K562 (cell line): Measurements from ENCODE around the gene C9orf153. TPM values are rescaled to one million over a fixed set of nuclear protein-coding genes. Genes with fewer than 3 reads are reported as not detected.

Experiments
- ATF1 ChIP-seq, 2 experiments: fragments of 450-650 bp in 1 of 2; IDR thresholded peaks; 2 replicates each; pipeline ENCODE4 v1.6.1; 2016; ENCODE audit warnings: missing compliant biosample characterization in 1 of 2, missing genetic modification characterization in 1 of 2
- CREB1 ChIP-seq, 2 experiments: sonication (generic) in 1 of 2; formaldehyde crosslinking in 1 of 2; IDR thresholded peaks; 2 replicates each; pipeline versions ENCODE4 v1.6.1 to v1.8.0; 2012 to 2022; ENCODE audit warnings: inconsistent platforms in 1 of 2, mild to moderate bottlenecking in 1 of 2, missing genetic modification reagents in 1 of 2, moderate library complexity in 1 of 2
- ELF1 ChIP-seq: fragments of 200-800 bp; sonication (Bioruptor generic); IDR thresholded peaks from 2 replicates; pipeline ENCODE4 v1.6.1; 2016; ENCODE audit warnings: missing genetic modification characterization, missing compliant biosample characterization
- ELF4 ChIP-seq: fragments of 450-650 bp; formaldehyde crosslinking; IDR thresholded peaks from 2 replicates; pipeline ENCODE4 v1.4.0; 2022; ENCODE audit warnings: missing genetic modification characterization
- ESRRB ChIP-seq: fragments of 250-450 bp; sonication (Bioruptor Pico); IDR thresholded peaks from 2 replicates; pipeline ENCODE4 v1.5.0; 2020; ENCODE audit warnings: mild to moderate bottlenecking, moderate library complexity, borderline replicate concordance
- GTF2F1 ChIP-seq: IDR thresholded peaks from 2 replicates; pipeline ENCODE4 v1.6.1; 2011; ENCODE audit warnings: low read depth, low read length, improper control_type of control experiment
- HLTF ChIP-seq: fragments of 450-650 bp; IDR thresholded peaks from 2 replicates; pipeline ENCODE4 v1.6.1; 2016
- KLF1 ChIP-seq: fragments of 450-650 bp; IDR thresholded peaks from 2 replicates; pipeline ENCODE4 v1.6.1; 2016; ENCODE audit warnings: missing genetic modification characterization, missing compliant biosample characterization
- MAZ ChIP-seq, 2 experiments: fragments of 450-650 bp in 1 of 2; sonication (generic) in 1 of 2; formaldehyde crosslinking; IDR thresholded peaks in 1 of 2; conservative IDR thresholded peaks in 1 of 2; 2 replicates each; pipeline versions ENCODE4 v1.4.0 to v1.5.0; 2020; ENCODE audit warnings: mild to moderate bottlenecking in 1 of 2, missing genetic modification reagents in 1 of 2
- NFE2 ChIP-seq: IDR thresholded peaks from 2 replicates; pipeline ENCODE4 v1.6.1; 2014; ENCODE audit warnings: antibody characterized with exemption, low read depth
- NFXL1 ChIP-seq: fragments of 450-650 bp; formaldehyde crosslinking; IDR thresholded peaks from 2 replicates; pipeline ENCODE4 v1.4.0; 2021; ENCODE audit warnings: mild to moderate bottlenecking
- NR2C1 ChIP-seq, 2 experiments: fragments of 450-650 bp; IDR thresholded peaks; 2 replicates each; pipeline ENCODE4 v1.6.1; 2017; ENCODE audit warnings: mild to moderate bottlenecking in 2 of 2, antibody characterized with exemption in 1 of 2, inconsistent platforms in 1 of 2, missing compliant biosample characterization in 1 of 2, missing genetic modification characterization in 1 of 2
- NRF1 ChIP-seq, 2 experiments: fragments of 450-650 bp; IDR thresholded peaks in 1 of 2; conservative IDR thresholded peaks in 1 of 2; 2 replicates each; pipeline ENCODE4 v1.6.1; 2014; ENCODE audit warnings: mild to moderate bottlenecking in 2 of 2
- POLR2G ChIP-seq: fragments of 200-400 bp; formaldehyde crosslinking; IDR thresholded peaks from 2 replicates; pipeline ENCODE4 v1.6.1; 2017; ENCODE audit warnings: low read depth, mild to moderate bottlenecking, antibody characterized with exemption, low read length, moderate library complexity
- POLR3A ChIP-seq: IDR thresholded peaks from 2 replicates; pipeline ENCODE4 v1.6.1; 2011; ENCODE audit warnings: borderline replicate concordance, mild to moderate bottlenecking, moderate library complexity; ENCODE audit not compliant: insufficient read length, insufficient read depth; ENCODE audit errors: extremely low read depth
- RBM15 ChIP-seq: fragments of 200-400 bp; formaldehyde crosslinking; IDR thresholded peaks from 2 replicates; pipeline ENCODE4 v1.6.1; 2018; ENCODE audit warnings: mild to moderate bottlenecking, low read length, moderate library complexity; ENCODE audit not compliant: insufficient read depth
- RFX1 ChIP-seq: fragments of 450-650 bp; IDR thresholded peaks from 2 replicates; pipeline ENCODE4 v1.6.1; 2016; ENCODE audit warnings: mild to moderate bottlenecking, moderate library complexity
- SMARCB1 ChIP-seq: IDR thresholded peaks from 2 replicates; pipeline ENCODE4 v1.6.1; 2011; ENCODE audit warnings: improper control_type of control experiment, low read depth; ENCODE audit not compliant: insufficient read length
- SRSF7 ChIP-seq: fragments of 200-400 bp; formaldehyde crosslinking; optimal IDR thresholded peaks from 2 replicates; pipeline ENCODE3; 2017; ENCODE audit warnings: mild to moderate bottlenecking, low read depth, low read length
- TEAD2 ChIP-seq: fragments of 450-650 bp; IDR thresholded peaks from 2 replicates; pipeline ENCODE4 v1.6.1; 2016; ENCODE audit warnings: missing genetic modification characterization, control low read depth, missing compliant biosample characterization
- ZBTB49 ChIP-seq: sonication (generic); formaldehyde crosslinking; IDR thresholded peaks from 2 replicates; pipeline ENCODE4 v1.8.0; 2022; ENCODE audit warnings: missing genetic modification reagents, mild to moderate bottlenecking, borderline replicate concordance
- ZBTB7A ChIP-seq: IDR thresholded peaks from 2 replicates; pipeline ENCODE4 v1.6.1; 2011; ENCODE audit warnings: low read depth, mild to moderate bottlenecking, low read length, moderate library complexity, borderline replicate concordance; ENCODE audit not compliant: control insufficient read depth
- ZNF197 ChIP-seq: fragments of 200-800 bp; sonication (Bioruptor generic); IDR thresholded peaks from 2 replicates; pipeline ENCODE4 v1.6.1; 2016; ENCODE audit warnings: low read depth, missing genetic modification characterization, missing compliant biosample characterization
- polyA plus RNA-seq, 8 experiments: library from polyadenylated mRNA; depleted of rRNA in 4 of 8; stranded (reverse) in 5 of 8; unstranded in 3 of 8; fragments of >200 nt; fragmentation: Nextera tagmentation in 2 of 8; fragmentation: Illumina TruSeq in 1 of 8; extraction: Ambion mirVana in 2 of 8; extraction: Trizol in 1 of 8; gene quantifications; 2 replicates each; pipeline versions ENCODE4 v1.2.1 to v1.2.3, GENCODE V29; 2011 to 2014; ENCODE audit warnings: inconsistent platforms in 1 of 8, missing spikeins in 1 of 8
- total RNA-seq, 7 experiments: library from RNA; depleted of rRNA in 6 of 7; stranded (reverse); fragments of >200 nt in 6 of 7; fragmentation: Illumina TruSeq in 2 of 7; extraction: Trizol in 2 of 7; gene quantifications; 2 replicates each; pipeline versions ENCODE4 v1.2.1 to v1.2.3, GENCODE V29; 2011 to 2021; ENCODE audit warnings: low replicate concordance in 1 of 7
- TF ChIP-seq, protein P1 (sequence below): fragments of 250-450 bp; sonication (Bioruptor Pico); IDR thresholded peaks from 2 replicates; pipeline ENCODE4 v1.8.0; 2022; ENCODE audit warnings: inconsistent platforms

The C9orf153 gene
- total and polyA plus RNA-seq, 9 of the 15 experiments (the other 6 are each of a cell fraction or from before 2014, with no cell fraction given) = 0.07 to 1.2 (median 0.11) TPM; not detected in 5

- TF ChIP-seq RBM15 (no peak), TEAD2 (no peak), CREB1 (IDR thresholded peaks at IDR 0.05) (peak; percentile 92), CREB1 (CRISPR knock-in tag; IDR thresholded peaks at IDR 0.05) (peak; percentile 86), MAZ (CRISPR knock-in tag; conservative IDR thresholded peaks at IDR 0.05 in 1 of 2, IDR thresholded peaks at IDR 0.05 in 1 of 2) (peak; percentile 60 to 66), HLTF (no peak), NFXL1 (CRISPR knock-in tag) (no peak), RFX1 (peak; percentile 34; the same call in 1 of the 2 replicates), ELF1 (tag) (no peak), NR2C1 (IDR thresholded peaks at IDR 0.05) (no peak), NR2C1 (tag; IDR thresholded peaks at IDR 0.05) (peak; percentile 63), ESRRB (CRISPR knock-in tag) (no peak), POLR3A (no peak), NFE2 (peak; percentile 40; the same call in 1 of the 2 replicates), ZBTB49 (CRISPR knock-in tag) (no peak), ELF4 (no peak), KLF1 (tag) (no peak), NRF1 (conservative IDR thresholded peaks at IDR 0.05 in 1 of 2, IDR thresholded peaks at IDR 0.05 in 1 of 2) (peak; percentile 76 to 80), ATF1 (CRISPR knock-in tag; IDR thresholded peaks at IDR 0.05) (peak; percentile 48; the same call in 1 of the 2 replicates), ATF1 (tag; IDR thresholded peaks at IDR 0.05) (peak; percentile 91), GTF2F1 (0 out of 2 replicates have a peak, but pooled peaks have one; percentile 43), POLR2G (peak; percentile 97), SMARCB1 (no peak), SRSF7 (no peak), ZBTB7A (peak; percentile 78; the same call in 1 of the 2 replicates), ZNF197 (CRISPR knock-in tag) (peak; percentile 72; the same call in 1 of the 2 replicates)
- TF ChIP-seq, protein P1, sequence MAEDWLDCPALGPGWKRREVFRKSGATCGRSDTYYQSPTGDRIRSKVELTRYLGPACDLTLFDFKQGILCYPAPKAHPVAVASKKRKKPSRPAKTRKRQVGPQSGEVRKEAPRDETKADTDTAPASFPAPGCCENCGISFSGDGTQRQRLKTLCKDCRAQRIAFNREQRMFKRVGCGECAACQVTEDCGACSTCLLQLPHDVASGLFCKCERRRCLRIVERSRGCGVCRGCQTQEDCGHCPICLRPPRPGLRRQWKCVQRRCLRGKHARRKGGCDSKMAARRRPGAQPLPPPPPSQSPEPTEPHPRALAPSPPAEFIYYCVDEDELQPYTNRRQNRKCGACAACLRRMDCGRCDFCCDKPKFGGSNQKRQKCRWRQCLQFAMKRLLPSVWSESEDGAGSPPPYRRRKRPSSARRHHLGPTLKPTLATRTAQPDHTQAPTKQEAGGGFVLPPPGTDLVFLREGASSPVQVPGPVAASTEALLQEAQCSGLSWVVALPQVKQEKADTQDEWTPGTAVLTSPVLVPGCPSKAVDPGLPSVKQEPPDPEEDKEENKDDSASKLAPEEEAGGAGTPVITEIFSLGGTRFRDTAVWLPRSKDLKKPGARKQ (CRISPR knock-in tag) = no peak
Measured at GRCh38 chr9:86282077-86282978, 22.9 kb upstream of the C9orf153 start, which contains the start of gene ISCA1 (continued).
